Glutamatergic neuron (in vitro differentiated cells): ENCODE results near the gene DICER1. TPM values are rescaled to one million over a fixed set of nuclear protein-coding genes. Genes with fewer than 3 reads are reported as not detected.

Experiments used
- DNase-seq: peaks from one replicate; pipeline ENCODE4 v3.0.0; 2022
- H3K27ac Mint-ChIP-seq: one replicate; pipeline ENCODE4 v1.8.0; 2020; ENCODE audit warnings: mild to moderate bottlenecking, mixed read lengths, inconsistent platforms; ENCODE audit not compliant: unreplicated experiment
- H3K27me3 Mint-ChIP-seq: one replicate; pipeline ENCODE4 v1.8.0; 2020; ENCODE audit warnings: mild to moderate bottlenecking, moderate library complexity, mixed read lengths, inconsistent platforms; ENCODE audit not compliant: unreplicated experiment
- H3K36me3 Mint-ChIP-seq: one replicate; pipeline ENCODE4 v1.8.0; 2020; ENCODE audit warnings: mild to moderate bottlenecking, mixed read lengths, inconsistent platforms; ENCODE audit not compliant: unreplicated experiment
- H3K4me1 Mint-ChIP-seq: one replicate; pipeline ENCODE4 v1.8.0; 2020; ENCODE audit warnings: mild to moderate bottlenecking, low read depth, mixed read lengths, inconsistent platforms; ENCODE audit not compliant: unreplicated experiment
- H3K4me3 Mint-ChIP-seq: one replicate; pipeline ENCODE4 v1.8.0; 2020; ENCODE audit warnings: mild to moderate bottlenecking, mixed read lengths, inconsistent platforms; ENCODE audit not compliant: unreplicated experiment
- H3K9me3 Mint-ChIP-seq: one replicate; pipeline ENCODE4 v1.8.0; 2020; ENCODE audit warnings: mild to moderate bottlenecking, moderate library complexity, mixed read lengths, inconsistent platforms; ENCODE audit not compliant: unreplicated experiment
- total RNA-seq: library from RNA; stranded (reverse); fragmentation: NEBNext Ultra II Directional; extraction: Animal tissue kit (Norgen Biotek cat#: 25700); gene quantifications from one replicate; pipeline ENCODE4 v1.2.1, GENCODE V29; 2021; ENCODE audit not compliant: unreplicated experiment
- TF ChIP-seq, protein P1 (sequence below): fragments of 200-600 bp; sonication (generic); IDR thresholded peaks from one replicate; pipeline ENCODE4 v1.5.0; 2021; ENCODE audit not compliant: partially characterized antibody, unreplicated experiment

The DICER1 gene
- total RNA-seq, 1 donor from 2014 or later: 113 TPM

DNA sequence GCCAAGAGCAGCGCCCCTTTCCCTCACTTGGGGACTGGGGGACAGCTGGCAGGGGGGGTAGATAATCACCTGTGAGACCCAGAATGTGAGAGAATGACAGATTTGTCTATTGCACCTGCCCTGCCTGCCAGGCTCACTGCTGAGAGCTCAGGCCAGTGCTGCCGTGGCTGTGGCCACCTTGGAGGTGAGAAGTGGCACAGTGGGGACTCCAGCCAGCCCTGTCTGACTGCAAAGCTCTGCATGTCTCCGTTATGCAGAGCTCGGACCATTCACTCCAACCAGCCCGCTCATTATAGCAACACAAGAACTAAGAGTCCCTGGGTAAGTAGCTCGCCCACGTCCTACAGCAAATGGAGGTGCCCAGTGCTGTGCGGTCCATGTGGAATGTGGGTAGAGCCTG, 88.8 kb downstream of the DICER1 start:
- Mint-ChIP-seq H3K27ac (no peak overlapping the region), H3K27me3 (peaks cover 2% of the 10 kb centered on the region), H3K4me3 (no peak overlapping the region), H3K4me1 (peaks cover 2% of the 10 kb centered on the region), H3K9me3 (peaks cover 3% of the 10 kb centered on the region), H3K36me3 (no peaks in the 10 kb centered on the region)
- TF ChIP-seq, protein P1, sequence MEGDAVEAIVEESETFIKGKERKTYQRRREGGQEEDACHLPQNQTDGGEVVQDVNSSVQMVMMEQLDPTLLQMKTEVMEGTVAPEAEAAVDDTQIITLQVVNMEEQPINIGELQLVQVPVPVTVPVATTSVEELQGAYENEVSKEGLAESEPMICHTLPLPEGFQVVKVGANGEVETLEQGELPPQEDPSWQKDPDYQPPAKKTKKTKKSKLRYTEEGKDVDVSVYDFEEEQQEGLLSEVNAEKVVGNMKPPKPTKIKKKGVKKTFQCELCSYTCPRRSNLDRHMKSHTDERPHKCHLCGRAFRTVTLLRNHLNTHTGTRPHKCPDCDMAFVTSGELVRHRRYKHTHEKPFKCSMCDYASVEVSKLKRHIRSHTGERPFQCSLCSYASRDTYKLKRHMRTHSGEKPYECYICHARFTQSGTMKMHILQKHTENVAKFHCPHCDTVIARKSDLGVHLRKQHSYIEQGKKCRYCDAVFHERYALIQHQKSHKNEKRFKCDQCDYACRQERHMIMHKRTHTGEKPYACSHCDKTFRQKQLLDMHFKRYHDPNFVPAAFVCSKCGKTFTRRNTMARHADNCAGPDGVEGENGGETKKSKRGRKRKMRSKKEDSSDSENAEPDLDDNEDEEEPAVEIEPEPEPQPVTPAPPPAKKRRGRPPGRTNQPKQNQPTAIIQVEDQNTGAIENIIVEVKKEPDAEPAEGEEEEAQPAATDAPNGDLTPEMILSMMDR: no peak
- no peak for DNase-seq

DNA sequence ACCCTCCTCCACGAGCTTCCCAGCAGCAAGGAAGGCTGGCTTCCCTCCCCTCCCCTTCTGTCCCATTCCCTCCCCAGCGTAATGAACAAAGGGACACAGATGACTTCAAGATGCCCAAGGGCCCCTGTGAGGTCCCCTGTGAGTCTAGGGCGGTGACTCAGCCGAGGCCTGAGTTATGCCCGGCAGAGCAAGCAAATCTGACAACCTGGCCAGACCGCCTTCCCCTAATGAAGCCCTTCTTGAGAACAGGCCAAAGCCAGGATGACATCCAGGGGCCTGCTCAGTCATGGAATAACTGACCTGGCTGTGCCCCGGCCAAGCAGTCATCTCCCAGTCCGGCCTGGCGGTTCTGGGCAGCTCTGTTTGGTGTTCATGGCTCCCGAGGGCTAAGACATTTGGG, 89.2 kb downstream of the DICER1 start:
- Mint-ChIP-seq H3K27ac (no peak overlapping the region), H3K4me1 (peaks cover 2% of the 10 kb centered on the region), H3K9me3 (peaks cover 3% of the 10 kb centered on the region), H3K36me3 (no peaks in the 10 kb centered on the region), H3K4me3 (no peak overlapping the region), H3K27me3 (peaks cover 2% of the 10 kb centered on the region)
- TF ChIP-seq, protein P1: no peak
- DNase-seq: no peak

DNA sequence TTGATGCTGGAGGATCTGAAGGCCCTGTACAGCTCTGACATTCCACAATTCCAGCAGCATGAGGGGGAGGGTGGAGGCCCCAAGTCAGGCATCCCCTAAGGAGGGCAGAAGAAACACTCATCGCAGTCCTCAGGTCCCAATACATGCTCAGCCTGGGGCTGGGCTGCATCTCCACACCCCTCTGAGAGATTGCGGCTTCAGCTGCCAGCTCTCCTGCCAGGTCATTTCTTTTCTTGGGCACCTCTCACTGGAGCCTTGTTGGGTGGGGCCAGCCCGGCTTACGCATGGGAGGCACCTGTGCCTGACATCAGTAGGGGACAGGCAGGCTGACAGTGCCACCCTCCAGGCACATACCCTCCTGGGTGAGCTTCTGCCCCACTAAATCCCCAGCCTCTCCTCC, 89.8 kb downstream of the DICER1 start:
- H3K9me3 Mint-ChIP-seq: peaks cover 3% of the 10 kb centered on the region
- H3K27me3 Mint-ChIP-seq: peaks cover 2% of the 10 kb centered on the region
- TF ChIP-seq, protein P1: no peak
- H3K27ac Mint-ChIP-seq: no peak overlapping the region
- peaks cover 2% of the 10 kb centered on the region for H3K4me1 Mint-ChIP-seq
- no peak for DNase-seq
- H3K4me3 Mint-ChIP-seq: no peak overlapping the region
- H3K36me3 Mint-ChIP-seq: no peaks in the 10 kb centered on the region

DNA sequence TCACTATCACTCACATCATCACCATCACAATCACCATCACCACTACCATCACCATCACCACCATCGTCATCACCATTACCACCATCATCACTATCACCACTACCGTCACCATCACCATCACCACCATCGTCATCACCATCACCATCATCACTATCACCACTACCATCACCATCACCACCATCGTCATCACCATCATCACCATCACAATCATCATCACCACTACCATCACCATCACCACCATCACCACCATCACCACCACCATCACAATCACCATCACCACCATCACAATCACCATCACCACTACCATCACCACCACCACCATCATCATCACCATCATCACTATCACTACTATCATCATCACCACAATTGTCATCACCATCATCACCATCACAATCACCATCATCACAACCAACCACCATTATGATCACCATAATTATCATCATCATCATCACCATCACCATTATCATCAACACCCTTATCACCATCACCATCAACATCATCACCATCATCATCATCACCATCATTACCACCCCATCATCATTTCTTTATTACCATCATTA, 90.8 kb downstream of the DICER1 start:
- Mint-ChIP-seq H3K9me3 (peaks cover 3% of the 10 kb centered on the region), H3K4me1 (peaks cover 2% of the 10 kb centered on the region), H3K4me3 (no peak overlapping the region), H3K27me3 (peaks cover 2% of the 10 kb centered on the region), H3K27ac (no peak overlapping the region), H3K36me3 (no peaks in the 10 kb centered on the region)
- DNase-seq: no peak
- TF ChIP-seq, protein P1: no peak

DNA sequence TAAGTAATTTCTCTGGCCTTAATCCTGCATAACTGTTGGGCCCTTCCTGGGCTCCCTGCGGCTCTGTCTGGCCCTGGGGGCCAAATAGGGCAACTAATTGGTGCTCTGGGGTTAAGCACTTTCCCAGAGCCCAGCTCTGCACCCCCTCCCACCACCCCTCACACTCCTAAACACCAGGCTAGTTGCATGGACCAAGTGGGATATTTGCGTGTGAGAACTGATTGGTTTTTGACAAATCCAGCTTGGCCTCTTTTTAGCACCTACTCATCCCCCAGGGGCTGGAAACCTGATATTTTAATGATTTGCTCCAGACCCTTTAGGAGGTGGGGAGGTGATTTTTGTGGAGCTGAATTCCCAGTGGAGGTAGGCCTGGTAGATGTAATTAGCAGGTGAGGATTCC, 91.9 kb downstream of the DICER1 start:
- Mint-ChIP-seq H3K36me3 (no peaks in the 10 kb centered on the region), H3K4me3 (no peak overlapping the region), H3K4me1 (peaks cover 2% of the 10 kb centered on the region), H3K27me3 (peaks cover 2% of the 10 kb centered on the region), H3K27ac (no peak overlapping the region), H3K9me3 (peaks cover 3% of the 10 kb centered on the region)
- TF ChIP-seq, protein P1: no peak
- DNase-seq: no peak
